Transverse colon (tissue), 4 donors: Measurements from ENCODE around the gene CTDP1.

Experiments used
- CTCF ChIP-seq, 5 experiments: fragments of 200-600 bp in 3 of 5; fragments of 450-650 bp in 2 of 5; sonication (generic) in 3 of 5; IDR thresholded peaks; 1 replicate in 2 of 5; 2 replicates in 3 of 5; pipeline ENCODE4 v1.5.1; 2016 to 2017; ENCODE audit warnings: antibody characterized with exemption in 5 of 5, inconsistent platforms in 3 of 5, mild to moderate bottlenecking in 2 of 5, moderate library complexity in 1 of 5
- POLR2AphosphoS5 ChIP-seq, 3 donors: sonication (generic); formaldehyde crosslinking; IDR thresholded peaks; one replicate each; pipeline ENCODE4 v1.6.1; 2016; ENCODE audit warnings: antibody characterized with exemption in 3 of 3

DNA sequence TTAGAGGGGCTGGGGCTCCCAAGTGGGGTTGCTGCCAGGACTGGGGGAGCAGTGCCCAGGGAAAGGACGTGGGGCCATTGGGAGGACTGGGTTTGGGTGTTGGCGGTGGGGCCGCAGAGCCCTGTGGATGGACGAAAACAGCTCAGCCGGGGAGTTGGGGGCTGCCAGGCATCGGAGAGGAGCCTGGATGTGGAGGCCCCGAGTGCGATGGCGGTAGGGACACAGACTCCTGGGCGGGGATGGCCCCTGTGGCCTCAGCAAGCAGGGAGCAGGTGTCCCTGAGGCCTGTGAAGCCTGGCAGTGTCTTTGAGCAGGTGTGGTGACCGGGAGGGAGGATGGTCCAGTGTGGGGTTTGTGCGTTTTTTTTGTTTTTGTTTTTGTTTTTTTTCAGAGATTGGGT lies 13.3 kb downstream of the CTDP1 start:
- TF ChIP-seq CTCF (IDR thresholded peaks at IDR 0.05) = no peak
- no peak for TF ChIP-seq POLR2AphosphoS5 (IDR thresholded peaks at IDR 0.05)
